Adrenal gland (tissue), 5 donors: ENCODE data around the gene VWA8.

Experiments used
- POLR2A ChIP-seq, 2 donors: fragments of 450-650 bp; IDR thresholded peaks; one replicate each; pipeline ENCODE4 v1.6.1; 2017; ENCODE audit warnings: antibody characterized with exemption in 2 of 2, mild to moderate bottlenecking in 2 of 2, moderate library complexity in 1 of 2
- TF ChIP-seq, protein P1 (sequence below), 6 experiments: fragments of 450-650 bp in 4 of 6; fragments of 200-600 bp in 2 of 6; sonication (generic) in 1 of 6; IDR thresholded peaks; 1 replicate in 5 of 6; 2 replicates in 1 of 6; pipeline versions ENCODE4 v1.5.1 to v1.8.0; 2016 to 2021; ENCODE audit warnings: antibody characterized with exemption in 6 of 6, mild to moderate bottlenecking in 2 of 6, moderate library complexity in 1 of 6
- donor health status: DM: no; HTN: no; CAD: no.

DNA sequence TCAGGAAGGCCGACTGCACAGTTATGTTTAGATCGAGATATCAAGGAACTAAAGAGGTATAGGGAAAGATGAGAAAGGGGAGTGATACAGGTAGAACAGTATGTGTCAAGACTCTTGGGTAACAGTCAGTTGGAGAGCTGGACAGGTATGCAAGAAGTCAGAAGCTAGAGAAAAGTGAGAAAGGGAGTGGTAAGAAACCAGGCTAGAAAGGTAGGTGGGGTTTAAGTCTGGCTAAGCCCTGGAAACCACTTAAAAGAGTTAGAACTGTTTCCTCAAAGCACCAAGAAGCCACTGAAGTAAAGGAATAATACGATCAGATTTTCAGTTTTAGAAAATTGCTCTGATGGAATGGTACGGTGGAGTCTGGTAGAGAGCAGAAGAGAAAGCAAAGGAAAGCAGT, 196.4 kb downstream of the VWA8 start:
- no peak for TF ChIP-seq POLR2A (IDR thresholded peaks at IDR 0.05)
- TF ChIP-seq, protein P1, sequence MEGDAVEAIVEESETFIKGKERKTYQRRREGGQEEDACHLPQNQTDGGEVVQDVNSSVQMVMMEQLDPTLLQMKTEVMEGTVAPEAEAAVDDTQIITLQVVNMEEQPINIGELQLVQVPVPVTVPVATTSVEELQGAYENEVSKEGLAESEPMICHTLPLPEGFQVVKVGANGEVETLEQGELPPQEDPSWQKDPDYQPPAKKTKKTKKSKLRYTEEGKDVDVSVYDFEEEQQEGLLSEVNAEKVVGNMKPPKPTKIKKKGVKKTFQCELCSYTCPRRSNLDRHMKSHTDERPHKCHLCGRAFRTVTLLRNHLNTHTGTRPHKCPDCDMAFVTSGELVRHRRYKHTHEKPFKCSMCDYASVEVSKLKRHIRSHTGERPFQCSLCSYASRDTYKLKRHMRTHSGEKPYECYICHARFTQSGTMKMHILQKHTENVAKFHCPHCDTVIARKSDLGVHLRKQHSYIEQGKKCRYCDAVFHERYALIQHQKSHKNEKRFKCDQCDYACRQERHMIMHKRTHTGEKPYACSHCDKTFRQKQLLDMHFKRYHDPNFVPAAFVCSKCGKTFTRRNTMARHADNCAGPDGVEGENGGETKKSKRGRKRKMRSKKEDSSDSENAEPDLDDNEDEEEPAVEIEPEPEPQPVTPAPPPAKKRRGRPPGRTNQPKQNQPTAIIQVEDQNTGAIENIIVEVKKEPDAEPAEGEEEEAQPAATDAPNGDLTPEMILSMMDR (IDR thresholded peaks at IDR 0.05), result no peak
